Activated T-helper 1 cell treated with anti-CD3 and anti-CD28 coated beads, Interleukin-2, amount 50 U/mL, for 16 hours (primary cell): ENCODE results near the gene ZNF385C.
A peak's percentile ranks its signal among the peaks of the same experiment; 100 is the strongest.

Experiments used
- DNase-seq, 2 donors: peaks; one replicate each; pipeline ENCODE4 v3.0.0-alpha.2; 2020; ENCODE audit warnings: low read depth in 1 of 2, low spot score in 1 of 2

The ZNF385C gene

GRCh38 chr17:42051645-42052044 is 46.6 kb downstream of the ZNF385C start:
- no peak for DNase-seq

DNA sequence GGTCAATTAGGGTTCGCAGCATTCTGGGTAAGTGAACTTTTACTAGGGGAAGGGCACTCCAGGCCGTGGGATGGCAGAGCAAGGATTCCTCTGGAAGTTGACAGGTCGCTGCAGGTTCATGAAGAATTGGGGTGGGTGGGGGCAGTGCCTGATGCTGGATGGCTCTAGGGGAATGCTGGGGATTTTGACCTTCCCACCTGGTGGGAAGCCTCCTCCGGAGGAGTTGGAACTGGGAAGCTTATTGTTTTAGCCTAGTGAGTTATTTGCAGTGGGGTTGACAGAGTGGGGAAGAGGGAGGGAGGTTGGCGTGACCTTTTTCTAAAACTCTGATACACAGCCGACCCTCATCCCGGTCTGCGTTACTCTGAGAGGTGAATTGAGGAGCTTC is 47.3 kb downstream of the ZNF385C start:
- no peak for DNase-seq

DNA sequence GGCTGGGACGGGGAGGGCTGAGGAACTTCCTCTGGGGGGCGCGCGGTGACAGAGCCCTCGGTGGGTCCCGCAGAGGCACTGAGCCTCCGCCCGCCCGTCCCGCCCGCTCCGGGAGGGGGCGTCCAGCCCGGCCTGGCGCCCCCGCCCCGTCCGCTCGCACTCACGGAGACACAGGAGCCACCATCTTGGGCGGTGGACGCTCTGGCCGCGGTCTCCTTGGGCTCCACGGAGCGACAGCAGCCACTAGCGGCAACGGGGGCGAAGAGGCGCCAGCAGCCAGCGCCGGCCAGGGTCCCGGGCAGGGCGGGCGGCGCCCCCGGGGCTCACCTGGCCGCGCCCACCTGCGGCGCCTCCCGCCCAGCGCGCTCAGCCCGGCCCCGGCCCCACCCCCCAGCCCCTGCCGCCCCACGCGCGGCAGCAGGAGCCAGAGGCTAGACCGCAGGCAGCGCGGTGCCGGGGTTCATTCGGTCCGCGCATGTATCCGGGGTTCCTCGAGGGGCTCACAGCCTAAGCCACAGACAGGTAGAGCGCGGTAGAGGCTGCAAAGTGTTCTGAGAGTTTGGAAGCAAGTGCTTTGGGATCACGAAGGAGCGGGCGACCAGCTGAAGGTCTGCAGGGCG is 47.8 kb downstream of the ZNF385C start, which contains the start of gene C17orf113:
Gene C17orf113 (minus strand): TSS at position 209 of the 620 bp plus-strand sequence. CDS start 7,225 bp downstream, outside the sequence.
- peak in 1 of 2 donors; percentile 14 for DNase-seq

GRCh38 chr17:42049834-42050392 is 48.4 kb downstream of the ZNF385C start:
- no peak for DNase-seq

- DNase-seq, result no peak
Observed at GRCh38 chr17:42047343-42047742, 50.9 kb downstream of the ZNF385C start.

DNA sequence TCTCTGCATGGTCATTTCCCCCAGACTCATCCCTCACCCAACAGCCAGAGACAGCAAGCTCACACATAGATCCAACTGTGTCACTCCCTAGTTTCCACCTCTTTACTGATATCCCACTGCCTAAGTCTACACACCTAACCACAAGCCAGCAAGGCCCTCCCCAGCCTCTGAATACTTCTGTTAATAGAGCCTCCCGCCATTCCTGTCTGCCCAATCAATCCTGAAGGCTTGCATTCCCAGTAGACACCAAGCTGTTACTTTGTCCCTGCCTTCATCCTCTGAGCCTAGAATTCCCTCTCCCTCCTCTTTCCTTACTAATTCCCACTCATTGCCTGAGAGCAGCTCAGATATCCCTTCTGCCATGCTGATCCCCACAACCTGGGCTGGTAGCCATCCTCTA is 52.6 kb downstream of the ZNF385C start:
- DNase-seq, result no peak

GRCh38 chr17:42042598-42043319 is 55.5 kb downstream of the ZNF385C start:
- no peak for DNase-seq

DNA sequence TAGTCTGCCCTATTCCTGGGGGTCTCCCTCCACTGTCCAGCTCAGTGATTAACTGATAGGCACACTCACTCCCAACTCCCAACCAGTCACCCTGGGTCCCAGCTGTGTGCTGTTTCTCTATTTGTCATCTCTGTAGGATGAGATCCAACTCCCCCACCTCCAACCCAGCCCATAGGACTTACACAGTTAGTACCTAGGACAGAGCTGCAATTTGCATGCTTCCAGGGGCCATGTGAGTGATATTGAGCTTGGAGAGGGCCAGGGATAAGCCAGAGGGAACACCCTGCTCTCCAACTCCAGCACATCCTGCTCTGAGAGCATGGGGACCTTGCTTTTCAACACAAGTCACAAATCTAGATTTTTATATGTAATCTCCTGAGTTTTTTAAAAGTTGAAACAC is 56.7 kb downstream of the ZNF385C start:
- DNase-seq, result no peak

GRCh38 chr17:42040818-42041217 is 57.5 kb downstream of the ZNF385C start:
- DNase-seq, result no peak

DNA sequence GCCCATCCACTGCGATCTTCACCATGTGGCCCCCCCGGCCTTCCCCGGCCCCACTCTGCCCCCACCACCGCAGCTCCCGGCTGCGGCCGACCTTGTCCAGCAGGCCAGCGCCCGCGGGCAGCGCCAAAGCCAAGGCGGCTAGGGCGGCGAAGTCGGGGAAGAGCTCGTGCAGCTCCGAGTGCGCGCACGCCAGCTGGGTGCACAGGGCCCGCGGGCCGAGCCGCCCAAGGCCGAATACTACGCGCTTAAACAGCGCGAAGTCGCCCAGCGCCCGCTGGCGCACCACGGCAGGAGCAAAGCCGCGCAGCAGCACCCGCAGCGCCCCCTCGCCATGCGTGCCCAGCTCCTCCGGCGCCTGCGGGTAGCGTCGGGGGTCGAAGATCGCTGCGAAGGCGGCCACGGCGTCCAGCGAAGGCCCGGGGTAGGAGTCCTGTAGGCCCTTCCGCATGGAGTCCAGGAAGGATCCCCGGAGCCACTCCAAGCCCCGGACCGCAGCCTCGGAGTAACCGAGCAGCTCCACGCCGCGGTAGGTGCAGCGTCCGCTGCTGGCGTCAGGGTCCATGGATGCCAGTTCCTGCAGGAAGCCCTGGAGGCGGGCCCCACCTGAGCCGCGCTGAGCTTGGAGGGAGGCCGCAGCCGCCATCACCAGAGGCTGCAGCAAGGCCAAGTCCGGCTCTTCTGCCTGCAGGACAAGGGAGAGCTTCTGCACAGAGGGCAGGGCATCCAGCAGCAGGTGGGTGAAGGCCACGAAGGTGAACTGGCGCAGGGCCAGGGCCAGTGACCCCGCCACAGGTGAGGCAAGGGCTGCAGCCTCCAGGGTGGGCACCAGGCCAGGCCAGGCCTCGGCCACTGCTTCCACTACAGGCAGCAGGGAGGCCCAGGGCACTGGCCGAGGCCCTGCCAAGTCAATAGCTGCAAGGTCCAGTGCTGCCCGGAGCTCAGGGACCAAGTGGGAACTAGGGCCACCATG is 58.2 kb downstream of the ZNF385C start:
- DNase-seq, result no peak

- no peak for DNase-seq
Observed at GRCh38 chr17:42038221-42038973, 59.9 kb downstream of the ZNF385C start.

DNA sequence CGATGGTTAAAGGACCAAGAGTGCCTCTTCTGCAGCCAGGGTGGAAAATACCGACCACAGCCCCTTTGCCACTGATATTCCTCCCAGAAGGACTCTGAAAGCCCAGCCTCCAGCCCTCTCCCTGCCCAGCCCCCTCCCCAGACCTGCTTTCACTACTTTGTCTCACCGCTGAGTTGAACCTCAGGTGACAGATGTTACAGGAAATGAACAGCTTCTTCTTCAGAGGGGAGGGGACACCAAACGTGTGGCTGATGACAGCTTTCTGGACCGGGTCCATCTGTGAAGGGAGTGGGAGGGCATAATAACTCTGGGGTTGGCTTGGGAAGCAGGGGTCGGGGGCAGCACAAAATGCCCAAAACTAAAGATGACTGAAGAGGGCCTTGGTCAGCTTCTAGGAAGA is 64.2 kb downstream of the ZNF385C start:
- no peak for DNase-seq

GRCh38 chr17:42031584-42031983 is 66.7 kb downstream of the ZNF385C start:
- DNase-seq, result no peak

- no peak for DNase-seq
Observed at GRCh38 chr17:42028791-42029127, 69.5 kb downstream of the ZNF385C start.

DNA sequence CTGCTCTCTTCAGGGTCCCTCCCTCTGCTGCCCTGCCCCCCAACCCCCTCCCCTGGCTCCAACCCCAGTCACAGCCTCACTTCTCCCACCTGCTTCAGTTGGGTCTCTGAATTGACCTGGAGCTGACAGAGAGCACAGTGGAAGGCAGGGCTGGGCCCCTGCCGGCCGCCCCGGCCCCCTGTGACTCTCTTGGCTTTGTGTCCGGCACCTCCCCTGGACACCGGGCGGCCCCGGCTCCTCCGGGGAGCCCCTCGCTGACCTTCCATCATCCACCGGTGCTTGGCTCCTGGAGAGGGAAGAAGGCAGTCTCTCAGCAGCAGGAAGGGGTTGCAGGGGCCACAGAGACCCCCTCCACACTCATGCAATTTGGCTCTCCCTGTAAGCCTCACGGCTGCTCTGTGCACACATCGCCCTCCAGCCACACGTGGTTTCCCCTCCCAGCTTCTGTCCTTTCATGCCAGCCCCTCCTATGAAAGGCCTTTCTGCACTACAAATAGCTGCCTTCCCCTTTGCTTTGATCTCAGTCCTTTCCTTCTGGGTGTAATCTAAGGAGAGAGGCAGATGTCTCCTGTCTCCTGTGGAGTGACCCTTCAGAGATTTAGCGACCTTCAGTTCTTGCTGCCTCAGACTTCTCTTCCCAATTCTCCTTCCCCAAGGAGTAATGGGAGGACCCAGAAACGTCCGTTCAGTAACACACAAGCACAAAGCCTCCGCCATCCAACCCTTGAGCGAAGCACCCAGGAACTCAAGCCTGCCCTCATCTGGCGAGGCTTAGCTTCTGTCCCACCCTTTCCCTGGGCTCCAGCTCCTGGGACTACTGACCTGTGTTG is 70.1 kb downstream of the ZNF385C start:
- DNase-seq, result no peak

- no peak for DNase-seq
Observed at GRCh38 chr17:42027590-42027889, 70.7 kb downstream of the ZNF385C start.

- DNase-seq, result no peak
Observed at GRCh38 chr17:42026857-42027589, 71.2 kb downstream of the ZNF385C start.

DNA sequence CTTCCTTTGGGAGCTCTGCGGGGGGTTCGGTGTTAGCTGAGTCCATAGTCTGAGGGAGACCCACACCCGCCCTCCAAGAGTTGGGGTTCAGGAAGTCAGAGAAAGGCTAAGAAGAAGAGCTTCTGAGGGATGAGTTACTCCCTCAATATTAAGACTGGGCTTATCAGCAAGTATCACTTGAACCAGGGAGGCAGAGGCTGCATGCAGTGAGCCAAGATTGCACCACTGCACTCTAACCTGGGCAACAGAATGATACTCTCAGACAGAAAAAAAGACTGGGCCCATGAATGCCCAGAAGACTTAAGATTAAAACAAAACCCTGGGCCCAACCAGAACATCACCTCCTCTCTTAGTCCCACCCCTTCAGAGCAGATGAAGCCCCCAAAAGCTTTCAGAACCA is 72.3 kb downstream of the ZNF385C start:
- no peak for DNase-seq

DNA sequence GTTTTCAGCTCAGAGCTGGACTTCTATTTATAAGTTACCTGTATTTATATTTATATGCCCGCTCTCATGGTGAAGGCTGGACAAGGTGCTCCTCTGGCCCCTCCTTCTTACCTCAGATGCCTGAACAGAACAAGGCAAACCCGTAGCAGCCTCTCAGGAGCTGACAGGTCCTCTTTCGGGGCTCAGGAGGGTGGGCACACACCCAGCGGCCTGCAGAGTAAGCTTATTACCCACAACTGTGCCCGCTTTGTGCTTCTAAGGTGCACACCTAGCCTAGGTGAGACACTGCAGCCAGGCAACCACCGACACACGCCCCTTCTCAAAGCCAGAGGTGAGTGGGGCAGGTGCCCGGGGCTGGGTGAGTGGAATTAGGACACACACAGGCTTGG is 73.1 kb downstream of the ZNF385C start:
- DNase-seq, result no peak
